HG02840 (cell line): ENCODE measurements around the gene P2RX7.

Experiments
- ATAC-seq: cut with Tn5 transposase; IDR thresholded peaks from one replicate; pipeline ENCODE4 v1.9.1; 2021; ENCODE audit warnings: mild to moderate bottlenecking, moderate library complexity, moderate number of reproducible peaks; ENCODE audit not compliant: unreplicated experiment, low FRiP score

P2RX7 gene

GRCh38 chr12:121167232-121167820, 34.6 kb downstream of the P2RX7 start:
- no peak for ATAC-seq

GRCh38 chr12:121167951-121168350, 35.3 kb downstream of the P2RX7 start:
- no peak for ATAC-seq

- ATAC-seq, result no peak
Observed at GRCh38 chr12:121170151-121170550, 37.5 kb downstream of the P2RX7 start.

- no peak for ATAC-seq
Observed at GRCh38 chr12:121170611-121171260, 38.1 kb downstream of the P2RX7 start.

- ATAC-seq, result no peak
Observed at GRCh38 chr12:121172145-121172544, 39.5 kb downstream of the P2RX7 start.

GRCh38 chr12:121175383-121176119, 42.9 kb downstream of the P2RX7 start:
- no peak for ATAC-seq

- ATAC-seq, result no peak
Observed at GRCh38 chr12:121176826-121177529, 44.3 kb downstream of the P2RX7 start.

- no peak for ATAC-seq
Observed at GRCh38 chr12:121181181-121181580, 48.5 kb downstream of the P2RX7 start.

GRCh38 chr12:121182222-121182893, 49.7 kb downstream of the P2RX7 start:
- ATAC-seq, result no peak

GRCh38 chr12:121184425-121184824, 51.7 kb downstream of the P2RX7 start:
- ATAC-seq, result no peak

GRCh38 chr12:121184984-121185889, 52.6 kb downstream of the P2RX7 start:
- ATAC-seq, result no peak

- ATAC-seq, result no peak
Observed at GRCh38 chr12:121186826-121187225, 54.1 kb downstream of the P2RX7 start.

GRCh38 chr12:121187501-121187900, 54.8 kb downstream of the P2RX7 start:
- no peak for ATAC-seq

GRCh38 chr12:121188227-121188626, 55.6 kb downstream of the P2RX7 start:
- ATAC-seq, result no peak

GRCh38 chr12:121189131-121189530, 56.5 kb downstream of the P2RX7 start:
- no peak for ATAC-seq

GRCh38 chr12:121189619-121190155, 57.0 kb downstream of the P2RX7 start:
- ATAC-seq, result no peak

- no peak for ATAC-seq
Observed at GRCh38 chr12:121190523-121191031, 57.9 kb downstream of the P2RX7 start.

GRCh38 chr12:121191151-121191550, 58.5 kb downstream of the P2RX7 start:
- ATAC-seq, result no peak

- no peak for ATAC-seq
Observed at GRCh38 chr12:121196902-121197301, 64.2 kb downstream of the P2RX7 start.
